Astrocyte of the spinal cord (primary cell): Measurements from ENCODE around the gene RASL11B.

Experiments used
- DNase-seq: peaks from one replicate; pipeline ENCODE4 v3.0.0; 2011; ENCODE audit warnings: low read depth, low spot score
- H3K4me3 ChIP-seq: 2 replicates; pipeline ENCODE4 v1.5.1; 2011; ENCODE audit warnings: low read depth, mild to moderate bottlenecking, low read length, moderate library complexity
- CTCF ChIP-seq: IDR thresholded peaks from 2 replicates; pipeline ENCODE4 v1.5.1; 2012; ENCODE audit warnings: low read depth, mild to moderate bottlenecking, low read length, inconsistent platforms
- in situ Hi-C: cut with HindIII; loops from 2 replicates; pipeline ENCODE4 v1.10.0; 2017; ENCODE audit warnings: low sequenced_read_pairs

RASL11B gene

GRCh38 chr4:52884994-52885393 lies 22.9 kb downstream of the RASL11B start:
- no peak overlapping the region for H3K4me3 ChIP-seq
- no peak for TF ChIP-seq CTCF
- in situ Hi-C loops = no loop called here
- no peak for DNase-seq

GRCh38 chr4:52889354-52889753 lies 27.2 kb downstream of the RASL11B start:
- no peak for DNase-seq
- H3K4me3 ChIP-seq = no peak overlapping the region
- no peak for TF ChIP-seq CTCF
- in situ Hi-C loops = no loop called here

GRCh38 chr4:52889778-52890520 lies 27.8 kb downstream of the RASL11B start:
- no peak for TF ChIP-seq CTCF
- no peak for DNase-seq
- in situ Hi-C loops = no loop called here
- no peak overlapping the region for H3K4me3 ChIP-seq

GRCh38 chr4:52890521-52890791 lies 28.3 kb downstream of the RASL11B start:
- DNase-seq = no peak
- H3K4me3 ChIP-seq = no peak overlapping the region
- no peak for TF ChIP-seq CTCF
- in situ Hi-C loops = no loop called here

- no peak overlapping the region for H3K4me3 ChIP-seq
- no peak for TF ChIP-seq CTCF
- in situ Hi-C loops = no loop called here
- no peak for DNase-seq
Measured at GRCh38 chr4:52891743-52892142, 29.6 kb downstream of the RASL11B start.

- no peak for TF ChIP-seq CTCF
- H3K4me3 ChIP-seq = no peak overlapping the region
- DNase-seq = no peak
- in situ Hi-C loops = no loop called here
Measured at GRCh38 chr4:52892880-52893279, 30.8 kb downstream of the RASL11B start.

GRCh38 chr4:52894443-52894842 lies 32.3 kb downstream of the RASL11B start:
- in situ Hi-C loops = no loop called here
- H3K4me3 ChIP-seq = no peak overlapping the region
- peak; percentile 48 for DNase-seq
- no peak for TF ChIP-seq CTCF
